Activated gamma-delta T cell treated with Interleukin-2 at 50 U/mL for 16 hours (primary cell): ENCODE measurements around the gene AP1AR.
"Not testable (repeated sequence)": the region's sequence is repeated elsewhere in the genome, so short reads cannot be mapped to it uniquely, and the experiment has no call there.

Experiments
- DNase-seq: peaks from one replicate; pipeline ENCODE4 v3.0.0-alpha.2; 2020

AP1AR gene, protein sequence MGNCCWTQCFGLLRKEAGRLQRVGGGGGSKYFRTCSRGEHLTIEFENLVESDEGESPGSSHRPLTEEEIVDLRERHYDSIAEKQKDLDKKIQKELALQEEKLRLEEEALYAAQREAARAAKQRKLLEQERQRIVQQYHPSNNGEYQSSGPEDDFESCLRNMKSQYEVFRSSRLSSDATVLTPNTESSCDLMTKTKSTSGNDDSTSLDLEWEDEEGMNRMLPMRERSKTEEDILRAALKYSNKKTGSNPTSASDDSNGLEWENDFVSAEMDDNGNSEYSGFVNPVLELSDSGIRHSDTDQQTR

DNA sequence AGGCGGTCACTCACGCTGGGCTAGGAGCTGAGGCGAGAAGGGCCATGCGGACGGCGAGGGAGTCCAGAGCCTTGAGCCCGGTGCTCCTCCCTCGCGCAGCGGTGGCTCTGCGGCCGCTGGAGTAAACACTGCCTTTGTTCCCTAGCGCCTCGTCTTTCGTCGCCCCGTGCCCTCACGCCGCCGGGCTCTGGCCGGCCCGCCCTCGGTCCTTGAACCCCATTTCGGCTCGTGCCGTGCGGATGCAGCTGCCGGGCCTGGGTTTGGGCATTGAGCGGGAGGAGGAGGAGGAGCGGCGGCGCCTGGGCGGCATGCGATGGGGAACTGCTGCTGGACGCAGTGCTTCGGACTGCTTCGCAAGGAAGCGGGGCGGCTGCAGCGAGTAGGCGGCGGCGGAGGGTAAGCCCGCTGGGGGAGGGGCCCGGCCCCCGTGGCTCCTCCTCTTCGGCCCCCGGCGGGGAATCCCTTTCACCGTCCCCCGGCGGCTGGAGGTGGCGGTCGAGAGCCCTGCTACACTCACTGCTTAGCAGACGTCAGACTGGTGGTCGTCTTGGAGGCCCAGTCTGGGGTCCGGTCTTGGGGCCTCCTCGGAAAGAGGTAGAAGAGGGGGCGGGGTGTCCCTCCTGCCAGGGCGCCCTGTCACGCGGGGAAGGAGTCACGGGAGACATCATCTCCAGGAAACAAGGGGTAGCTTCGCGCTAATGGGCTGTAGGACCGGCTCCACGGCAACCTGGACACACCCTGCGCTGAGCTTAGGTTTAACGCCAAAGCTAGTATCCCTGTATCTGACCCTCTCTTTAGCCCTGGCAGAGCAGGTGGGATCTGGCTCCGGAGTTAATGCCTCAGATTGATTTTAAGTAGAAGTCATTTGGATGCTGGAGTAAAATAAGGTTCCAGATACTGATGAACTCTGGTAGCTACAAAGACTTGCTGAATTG is at the start of gene AP1AR:
Gene AP1AR, plus strand, starts transcription at position 9 of the 935 bp plus-strand sequence. Its CDS starts 305 bp downstream, at position 314.
- DNase-seq = peak; percentile 78

DNA sequence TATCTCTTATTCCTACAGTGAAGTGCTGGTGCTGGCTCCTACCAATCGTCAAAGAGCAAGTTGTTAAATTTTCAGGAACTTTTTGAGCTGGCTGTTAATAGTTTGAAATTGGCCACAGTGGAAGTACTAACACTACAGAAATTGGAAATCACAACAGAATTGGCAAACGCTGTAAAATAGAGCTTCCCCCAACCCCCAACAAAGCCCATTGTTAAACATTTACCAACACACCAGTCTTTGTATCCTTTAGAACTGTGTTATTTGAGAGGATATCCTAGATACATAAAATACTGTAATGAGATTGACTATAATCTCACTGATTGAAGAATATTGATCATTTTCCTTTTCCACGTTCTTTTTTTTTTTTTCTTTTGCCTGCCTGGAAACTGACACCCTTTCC is 49.0 kb upstream of the AP1AR start:
- no peak for DNase-seq

DNA sequence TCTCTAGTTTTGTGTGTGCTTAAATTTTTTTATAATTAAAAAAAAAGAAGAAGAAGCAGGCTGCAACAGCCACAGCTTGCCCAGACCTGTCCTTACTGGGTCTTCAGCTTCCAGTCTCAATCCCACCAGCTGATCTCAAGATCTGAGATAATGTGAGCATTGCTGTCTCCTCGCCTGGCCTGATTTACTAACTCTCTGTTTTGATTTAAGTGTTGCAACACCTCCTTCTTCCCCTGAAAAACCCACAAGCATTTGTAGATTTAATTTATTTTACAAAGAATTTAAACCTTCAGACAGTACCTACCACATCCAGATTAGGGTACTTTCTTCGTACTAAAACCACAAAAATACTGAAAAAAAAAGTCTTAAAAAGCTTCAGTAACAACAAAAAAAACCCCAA is 48.3 kb upstream of the AP1AR start:
- no peak for DNase-seq

- no peak for DNase-seq
These were observed 47.1 kb upstream of the AP1AR start for GRCh38 chr4:112184438-112184837.

DNA sequence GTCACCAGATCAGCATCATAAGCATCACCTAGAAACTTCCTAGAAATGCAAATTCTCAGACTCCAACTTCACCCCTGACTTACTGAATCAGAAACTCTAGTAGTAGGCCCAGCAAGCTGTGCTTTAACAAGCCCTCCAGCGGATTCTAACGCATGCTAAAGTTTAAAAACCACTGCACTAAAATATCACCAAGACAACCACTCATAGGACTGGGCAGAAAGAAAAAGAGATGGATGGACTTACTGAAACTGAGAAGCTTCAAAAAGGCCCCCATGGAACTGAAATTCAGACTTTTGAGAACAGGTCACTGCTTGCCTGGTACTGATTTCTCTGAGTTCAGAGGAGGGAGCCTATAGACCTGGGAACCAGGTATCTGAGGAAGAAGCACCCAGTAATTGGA is 46.3 kb upstream of the AP1AR start:
- DNase-seq = no peak

DNA sequence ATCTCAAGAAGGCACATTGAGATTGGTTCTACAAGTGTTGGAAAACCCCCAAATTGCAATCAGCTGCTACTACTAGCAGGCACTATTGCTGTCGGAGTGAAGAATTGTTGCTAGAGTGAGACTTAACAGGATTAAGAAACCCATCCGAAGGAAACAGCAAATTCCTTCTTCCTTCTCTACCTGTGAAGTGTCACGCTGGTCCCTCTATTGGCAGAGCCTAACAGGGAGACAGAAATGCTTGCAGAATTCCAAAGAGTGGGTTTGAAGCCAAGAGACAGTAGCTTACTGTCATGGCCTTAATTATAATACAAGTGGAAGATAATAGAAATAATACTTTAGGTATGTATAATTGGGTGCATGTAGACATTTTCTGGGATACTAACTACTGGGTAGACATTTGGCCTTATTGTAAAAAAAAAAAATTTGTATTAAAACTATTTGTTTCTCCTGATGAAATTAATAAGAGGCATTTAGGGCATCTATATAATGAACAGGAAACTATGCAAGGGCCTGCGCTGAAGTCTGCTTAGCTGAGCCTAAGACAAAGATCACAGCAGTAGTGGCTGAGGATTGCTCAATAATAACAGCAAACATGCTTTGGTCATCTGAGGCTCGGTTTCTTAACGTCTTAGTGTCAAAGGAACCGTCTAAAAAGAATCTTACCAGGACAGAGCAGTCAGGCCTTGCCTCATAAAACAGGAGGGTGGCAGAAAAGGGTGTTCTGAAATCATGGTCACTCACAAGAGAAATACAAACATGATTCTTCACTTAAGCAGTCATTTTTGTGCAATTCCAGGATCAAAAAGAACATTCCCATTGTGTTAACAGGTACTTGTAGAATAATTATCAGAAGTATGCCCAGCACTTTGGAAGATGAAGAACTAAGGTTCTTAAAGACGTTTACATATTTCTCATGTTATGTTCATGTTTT is 45.6 kb upstream of the AP1AR start:
- no peak for DNase-seq

GRCh38 chr4:112189754-112190153 is 41.8 kb upstream of the AP1AR start:
- DNase-seq = no peak

- no peak for DNase-seq
These were observed 40.9 kb upstream of the AP1AR start for GRCh38 chr4:112190684-112191083.

DNA sequence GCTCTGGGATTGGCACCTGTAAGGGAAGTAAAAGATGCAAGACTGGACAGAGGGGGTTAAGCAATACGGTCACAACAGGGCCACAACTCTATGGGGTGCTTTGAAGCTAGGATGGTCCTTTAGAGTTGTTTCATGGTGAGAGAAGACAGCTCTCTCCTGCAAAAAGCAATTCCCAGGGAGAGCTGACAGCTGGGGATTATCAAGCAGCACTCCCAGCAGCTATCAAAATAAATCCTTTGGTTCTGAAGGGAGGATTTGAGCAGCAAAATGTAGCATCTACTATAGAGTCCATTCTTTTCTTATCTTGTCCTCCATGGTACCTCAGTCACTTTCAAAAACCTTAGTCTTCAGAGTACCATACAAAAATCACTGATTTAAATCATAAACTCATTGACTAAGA is 35.1 kb upstream of the AP1AR start:
- no peak for DNase-seq

- DNase-seq = no peak
These were observed 32.5 kb upstream of the AP1AR start for GRCh38 chr4:112199041-112199440.

DNA sequence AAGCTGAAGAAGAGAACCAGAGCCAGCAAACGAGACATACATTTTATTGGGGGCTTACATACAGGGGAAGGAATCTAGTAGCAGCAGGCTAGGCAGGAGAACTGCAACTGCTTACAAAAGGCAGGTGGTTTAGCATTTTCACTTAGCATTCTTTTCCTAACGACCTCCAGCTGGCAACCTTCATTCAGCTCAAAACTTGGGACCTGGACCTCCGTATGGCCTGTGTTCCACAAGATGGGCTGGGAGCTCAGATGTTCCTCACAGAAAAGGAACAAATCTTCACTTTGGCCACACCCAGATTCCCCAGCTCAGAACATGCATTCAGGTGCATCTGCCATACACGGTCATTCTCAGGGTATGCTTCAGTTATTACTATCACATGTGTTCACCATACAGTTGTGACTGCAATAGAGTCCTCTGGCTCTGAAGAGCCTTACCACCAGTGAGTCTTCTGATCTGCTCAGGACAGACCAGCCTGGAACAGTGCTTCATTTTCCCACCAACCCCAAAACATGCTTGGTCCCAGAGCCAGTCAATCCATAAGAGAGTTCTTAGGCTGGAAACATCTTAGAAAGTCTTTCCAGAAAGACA is 29.6 kb upstream of the AP1AR start:
- no peak for DNase-seq

DNA sequence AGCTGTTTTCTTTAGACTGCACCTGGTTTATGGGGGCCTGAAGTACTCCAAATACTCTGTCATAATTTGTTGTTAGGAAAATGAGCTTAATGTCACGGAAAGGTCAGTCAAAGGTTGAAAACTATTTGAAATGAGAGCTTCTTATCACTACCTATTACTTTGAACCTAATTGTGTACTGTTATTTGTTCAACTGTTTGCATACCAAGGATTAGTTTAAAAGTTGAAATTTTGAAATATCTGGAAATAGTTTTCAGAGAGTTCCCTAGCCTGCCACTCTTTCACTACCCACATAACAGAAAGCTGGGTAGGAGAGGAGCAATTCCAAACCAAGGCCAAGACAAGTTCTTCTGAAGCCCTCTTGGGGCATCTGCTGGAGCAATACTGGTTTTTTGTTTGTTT is 28.0 kb upstream of the AP1AR start:
- no peak for DNase-seq

- DNase-seq = no peak
These were observed 25.2 kb upstream of the AP1AR start for GRCh38 chr4:112206431-112206830.

- DNase-seq = not testable (repeated sequence)
These were observed 23.2 kb upstream of the AP1AR start for GRCh38 chr4:112208137-112209095.

DNA sequence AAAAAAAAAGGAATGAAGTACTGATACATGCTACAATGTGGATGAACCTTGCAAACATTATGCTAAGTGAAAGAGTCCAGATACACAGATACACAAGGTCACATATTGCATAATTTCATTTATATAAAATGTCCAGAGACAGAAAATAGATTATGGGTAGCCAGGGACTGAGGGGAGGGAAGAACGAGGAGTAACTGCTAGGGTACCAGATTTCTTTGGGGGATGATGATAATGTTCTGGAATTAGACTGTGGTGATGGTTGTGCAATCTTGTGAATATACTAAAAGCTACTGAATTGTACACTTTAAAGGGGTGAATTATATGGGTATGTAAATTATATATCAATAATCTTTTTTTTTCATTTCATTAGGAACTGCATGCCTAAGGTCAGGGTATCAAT is 20.8 kb upstream of the AP1AR start:
- no peak for DNase-seq

GRCh38 chr4:112213091-112213490 is 18.5 kb upstream of the AP1AR start:
- no peak for DNase-seq

DNA sequence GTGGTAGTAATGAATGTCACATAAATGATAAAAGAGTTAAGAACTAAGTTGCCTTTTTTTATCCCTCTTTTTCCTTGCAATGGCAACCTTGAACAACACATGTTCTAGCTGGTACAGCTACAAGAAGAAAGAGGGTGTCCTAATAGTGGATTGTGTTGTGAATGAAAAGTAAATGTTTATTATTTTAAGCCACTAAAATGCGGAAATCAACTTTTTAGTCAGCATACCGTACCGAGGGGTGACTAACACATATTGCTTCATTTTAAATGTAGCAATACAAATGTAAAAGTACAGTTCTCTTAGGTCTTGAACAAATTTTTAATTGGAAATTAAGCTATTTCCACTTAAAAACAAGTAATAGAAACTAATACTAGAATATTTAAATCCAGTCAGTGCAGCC is 17.7 kb upstream of the AP1AR start:
- DNase-seq = no peak

- no peak for DNase-seq
These were observed 17.0 kb upstream of the AP1AR start for GRCh38 chr4:112214390-112215264.

- no peak for DNase-seq
These were observed 11.7 kb upstream of the AP1AR start for GRCh38 chr4:112219826-112220366.
